ENCODE data around the gene UEVLD. TPM values are rescaled to one million over a fixed set of nuclear protein-coding genes. Genes with fewer than 3 reads are reported as not detected.

UEVLD gene
- total RNA-seq, 1 experiment from 2014 or later, result 13.7 TPM

- Histone ChIP-seq H3K27me3 (ENCODE audit: insufficient read depth, low read length) (no peaks in the 10 kb centered on the region), H3K79me2 (ENCODE audit: insufficient read depth, low read length) (no peaks in the 10 kb centered on the region), H2AFZ (ENCODE audit: low read depth, low read length, poor library complexity, severe bottlenecking) (no peak overlapping the region), H3K9ac (ENCODE audit: low read length) (no peak overlapping the region), H3K4me2 (ENCODE audit: low read length) (no peak overlapping the region), H4K20me1 (ENCODE audit: insufficient read depth) (no peaks in the 10 kb centered on the region), H3K36me3 (ENCODE audit: control insufficient read depth in 1 of 2, insufficient read depth in 2 of 2, low read length in 2 of 2) (0 out of 4 replicates have a peak, but pooled peaks cover 0 to 2% of the 10 kb centered on the region in 2 experiments), H3K27ac (ENCODE audit: low read depth, low read length) (no peak overlapping the region), H3K4me3 (replicated peaks in 1 of 2; ENCODE audit: low read depth in 1 of 2, low read length in 2 of 2) (no peak overlapping the region), H3K9me2 (ENCODE audit: insufficient read depth) (no peaks in the 10 kb centered on the region), H3K9me3 (ENCODE audit: control insufficient read depth in 1 of 2, insufficient read depth in 1 of 2, low read depth in 1 of 2, low read length in 2 of 2) (no peaks in the 10 kb centered on the region), H3K4me1 (ENCODE audit: control insufficient read depth in 1 of 2, insufficient read depth in 2 of 2, low read length in 2 of 2) (peaks cover 0 to 6% of the 10 kb centered on the region in 2 experiments; a peak in 1 of 4 replicates)
- TF ChIP-seq ZFX (IDR thresholded peaks at IDR 0.05) (no peak), POLR2AphosphoS5 (IDR thresholded peaks at IDR 0.05; ENCODE audit: low read depth, low read length) (no peak), TCF7L2 (IDR thresholded peaks at IDR 0.05; ENCODE audit: borderline replicate concordance, extremely low read depth, insufficient read depth, insufficient read length) (no peak), MAX (IDR thresholded peaks at IDR 0.05) (no peak)
- DNase-seq (ENCODE audit: low read depth, low spot score) (no peak), ATAC-seq (no peak)
- ChIA-PET RAD21 (ENCODE audit: low non-redundant PET in 1 of 2, low total read pairs in 2 of 2, uncharacterized antibody in 2 of 2, unreplicated experiment in 2 of 2) (no interaction called here), CTCF (no interaction called here), POLR2A (interaction anchor here (0.6 kb wide), 1 partner anchor 43 kb away, joined by 3 read pairs; no protein-coding TSS in a partner anchor)
- intact Hi-C loops (cut with micrococcal nuclease), result no loop called here
- no TSS peak for BruUV-seq (replicated peaks)
Measured at GRCh38 chr11:18490319-18490718, 98.2 kb downstream of the UEVLD start.

GRCh38 chr11:18485913-18486528 lies 102.5 kb downstream of the UEVLD start:
- no peak overlapping the region for H3K4me3 ChIP-seq (replicated peaks in 1 of 2; ENCODE audit: low read depth in 1 of 2, low read length in 2 of 2)
- intact Hi-C loops (cut with micrococcal nuclease), result no loop called here
- no peak for DNase-seq (ENCODE audit: low read depth, low spot score)
- no peaks in the 10 kb centered on the region for H3K4me1 ChIP-seq (ENCODE audit: control insufficient read depth in 1 of 2, insufficient read depth in 2 of 2, low read length in 2 of 2)
- ATAC-seq, result no peak
- BruUV-seq (replicated peaks), result no TSS peak
- H4K20me1 ChIP-seq (ENCODE audit: insufficient read depth), result no peaks in the 10 kb centered on the region
- ChIA-PET CTCF (no interaction called here), POLR2A (no interaction called here), RAD21 (ENCODE audit: low non-redundant PET in 1 of 2, low total read pairs in 2 of 2, uncharacterized antibody in 2 of 2, unreplicated experiment in 2 of 2) (no interaction called here)
- H3K9me3 ChIP-seq (ENCODE audit: control insufficient read depth in 1 of 2, insufficient read depth in 1 of 2, low read depth in 1 of 2, low read length in 2 of 2), result no peaks in the 10 kb centered on the region
- H3K27me3 ChIP-seq (ENCODE audit: insufficient read depth, low read length), result no peaks in the 10 kb centered on the region
- TF ChIP-seq CTCF (IDR thresholded peaks at IDR 0.05 in 2 of 3, conservative IDR thresholded peaks at IDR 0.05 in 1 of 3; ENCODE audit: borderline replicate concordance in 1 of 3, insufficient read depth in 1 of 3, low read depth in 2 of 3, low read length in 2 of 3) (no peak), SRF (IDR thresholded peaks at IDR 0.05; ENCODE audit: low read depth) (no peak), ZNF274 (IDR thresholded peaks at IDR 0.05; ENCODE audit: low read depth, low read length) (no peak)
- TF ChIP-seq, protein P1, sequence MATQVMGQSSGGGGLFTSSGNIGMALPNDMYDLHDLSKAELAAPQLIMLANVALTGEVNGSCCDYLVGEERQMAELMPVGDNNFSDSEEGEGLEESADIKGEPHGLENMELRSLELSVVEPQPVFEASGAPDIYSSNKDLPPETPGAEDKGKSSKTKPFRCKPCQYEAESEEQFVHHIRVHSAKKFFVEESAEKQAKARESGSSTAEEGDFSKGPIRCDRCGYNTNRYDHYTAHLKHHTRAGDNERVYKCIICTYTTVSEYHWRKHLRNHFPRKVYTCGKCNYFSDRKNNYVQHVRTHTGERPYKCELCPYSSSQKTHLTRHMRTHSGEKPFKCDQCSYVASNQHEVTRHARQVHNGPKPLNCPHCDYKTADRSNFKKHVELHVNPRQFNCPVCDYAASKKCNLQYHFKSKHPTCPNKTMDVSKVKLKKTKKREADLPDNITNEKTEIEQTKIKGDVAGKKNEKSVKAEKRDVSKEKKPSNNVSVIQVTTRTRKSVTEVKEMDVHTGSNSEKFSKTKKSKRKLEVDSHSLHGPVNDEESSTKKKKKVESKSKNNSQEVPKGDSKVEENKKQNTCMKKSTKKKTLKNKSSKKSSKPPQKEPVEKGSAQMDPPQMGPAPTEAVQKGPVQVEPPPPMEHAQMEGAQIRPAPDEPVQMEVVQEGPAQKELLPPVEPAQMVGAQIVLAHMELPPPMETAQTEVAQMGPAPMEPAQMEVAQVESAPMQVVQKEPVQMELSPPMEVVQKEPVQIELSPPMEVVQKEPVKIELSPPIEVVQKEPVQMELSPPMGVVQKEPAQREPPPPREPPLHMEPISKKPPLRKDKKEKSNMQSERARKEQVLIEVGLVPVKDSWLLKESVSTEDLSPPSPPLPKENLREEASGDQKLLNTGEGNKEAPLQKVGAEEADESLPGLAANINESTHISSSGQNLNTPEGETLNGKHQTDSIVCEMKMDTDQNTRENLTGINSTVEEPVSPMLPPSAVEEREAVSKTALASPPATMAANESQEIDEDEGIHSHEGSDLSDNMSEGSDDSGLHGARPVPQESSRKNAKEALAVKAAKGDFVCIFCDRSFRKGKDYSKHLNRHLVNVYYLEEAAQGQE (IDR thresholded peaks at IDR 0.05; ENCODE audit: low read depth), result no peak
- H3K9ac ChIP-seq (ENCODE audit: low read length), result no peak overlapping the region
- H2AFZ ChIP-seq (ENCODE audit: low read depth, low read length, poor library complexity, severe bottlenecking), result no peak overlapping the region
- H3K27ac ChIP-seq (ENCODE audit: low read depth, low read length), result no peak overlapping the region
- H3K79me2 ChIP-seq (ENCODE audit: insufficient read depth, low read length), result no peaks in the 10 kb centered on the region
- H3K36me3 ChIP-seq (ENCODE audit: control insufficient read depth in 1 of 2, insufficient read depth in 2 of 2, low read length in 2 of 2), result peaks cover 0 to 7% of the 10 kb centered on the region in 2 experiments; a peak in 1 of 4 replicates
- H3K9me2 ChIP-seq (ENCODE audit: insufficient read depth), result no peaks in the 10 kb centered on the region
- no peak overlapping the region for H3K4me2 ChIP-seq (ENCODE audit: low read length)

All from HCT116 (cell line).